ENCODE data around the gene CDC42BPG. TPM values are rescaled to one million over a fixed set of nuclear protein-coding genes. Genes with fewer than 3 reads are reported as not detected.

The CDC42BPG gene
- total and polyA plus RNA-seq, 2 of the 8 experiments (the other 6 are each of a cell fraction or from before 2014, with no cell fraction given): 3.7 to 10.6 TPM

GRCh38 chr11:64817476-64817875, 27.0 kb downstream of the CDC42BPG start:
- H3K23me2 ChIP-seq (ENCODE audit: low read depth, low read length): no peaks in the 10 kb centered on the region
- no peak overlapping the region for H4K5ac ChIP-seq (ENCODE audit: insufficient read length, low read depth, low read length)
- H3K79me2 ChIP-seq (ENCODE audit: control insufficient read depth in 1 of 2, insufficient read depth in 2 of 2, low read length in 2 of 2): no peaks in the 10 kb centered on the region
- no peak overlapping the region for H3K18ac ChIP-seq (ENCODE audit: extremely low read depth, low read length)
- H2BK5ac ChIP-seq (ENCODE audit: low read depth, low read length): no peak overlapping the region
- H3K36me3 ChIP-seq (ENCODE audit: control insufficient read depth in 2 of 4, insufficient read depth in 4 of 4, low read length in 3 of 4): no peaks in the 10 kb centered on the region
- H3K79me1 ChIP-seq (ENCODE audit: low read depth, low read length): no peaks in the 10 kb centered on the region
- no peak overlapping the region for H3K23ac ChIP-seq (ENCODE audit: insufficient read length)
- H4K20me1 ChIP-seq (replicated peaks in 1 of 2; ENCODE audit: control insufficient read depth in 1 of 2, insufficient read depth in 2 of 2, low read length in 2 of 2): no peaks in the 10 kb centered on the region
- no peak overlapping the region for H2BK12ac ChIP-seq (ENCODE audit: low read depth, low read length)
- no peaks in the 10 kb centered on the region for H3K9me3 ChIP-seq (ENCODE audit: insufficient read depth in 2 of 2, low read depth in 1 of 2, low read length in 1 of 2)
- WGBS, 2 experiments (ENCODE audit: extremely low coverage in 1 of 2, insufficient coverage in 1 of 2, insufficient read length in 1 of 2, insufficient replicate concordance in 2 of 2, low coverage in 1 of 2, low lambda C conversion rate in 2 of 2, missing lambda C conversion rate in 1 of 2): 79% methylated on average over 3 of the region's 3 CpGs; no CpG with 5 or more reads in 1 of the 2 experiments
- H2BK20ac ChIP-seq (ENCODE audit: low read length): no peak overlapping the region
- no peak overlapping the region for H3K14ac ChIP-seq (ENCODE audit: insufficient read length)
- no peak overlapping the region for H2BK15ac ChIP-seq (ENCODE audit: low read length)
- ChIA-PET POLR2A (ENCODE audit: partially characterized antibody) (interaction anchor here (0.7 to 1.7 kb wide), 3 partner anchors 10 to 632 kb away, joined by 3 to 5 read pairs (median 3); partner anchors contain the start of genes EHD1 and STIP1), CTCF (ENCODE audit: partially characterized antibody) (interaction anchor here (1.2 to 1.5 kb wide), 3 partner anchors 14 to 294 kb away, joined by 3 read pairs; partner anchors contain the start of gene TM7SF2)
- FAIRE-seq: no peak
- no peak overlapping the region for H3K27ac ChIP-seq (ENCODE audit: low read depth, low read length)
- H3K9ac ChIP-seq (replicated peaks in 1 of 4; ENCODE audit: extremely low read depth in 1 of 4, low read depth in 3 of 4, low read length in 3 of 4): no peak overlapping the region
- H3K4ac ChIP-seq (replicated peaks; ENCODE audit: insufficient read length, low read depth, low read length): no peak overlapping the region
- no peak for DNase-seq (ENCODE audit: low read depth in 1 of 2, low spot score in 2 of 2)
- H3K4me1 ChIP-seq (replicated peaks in 1 of 4; ENCODE audit: control insufficient read depth in 3 of 4, insufficient read depth in 4 of 4, low read length in 3 of 4): no peaks in the 10 kb centered on the region
- no peaks in the 10 kb centered on the region for H3K27me3 ChIP-seq (replicated peaks in 1 of 4; ENCODE audit: control insufficient read depth in 3 of 4, extremely low read depth in 1 of 4, insufficient read depth in 3 of 4, low read length in 3 of 4)
- H4K8ac ChIP-seq (ENCODE audit: extremely low read depth, insufficient read depth, low read length): no peak overlapping the region
- H2AK5ac ChIP-seq (ENCODE audit: low read depth, low read length): no peak overlapping the region
- TF ChIP-seq CHD2 (IDR thresholded peaks at IDR 0.05; ENCODE audit: low read length) (no peak), CBX8 (IDR thresholded peaks at IDR 0.05; ENCODE audit: borderline replicate concordance, low read depth, low read length) (no peak), RXRA (IDR thresholded peaks at IDR 0.05; ENCODE audit: insufficient read depth, low read depth, low read length) (no peak), CBX5 (IDR thresholded peaks at IDR 0.05; ENCODE audit: low read depth, low read length) (no peak), SP4 (IDR thresholded peaks at IDR 0.05; ENCODE audit: low read length) (no peak), BACH1 (IDR thresholded peaks at IDR 0.05; ENCODE audit: low read length) (no peak), FOSL1 (IDR thresholded peaks at IDR 0.05; ENCODE audit: insufficient read depth, low read depth, low read length) (no peak), KDM1A (IDR thresholded peaks at IDR 0.05; ENCODE audit: borderline replicate concordance, low read length) (no peak), BRCA1 (IDR thresholded peaks at IDR 0.05; ENCODE audit: low read depth, low read length) (no peak), E2F6 (IDR thresholded peaks at IDR 0.05) (no peak), JUND (IDR thresholded peaks at IDR 0.05; ENCODE audit: low read length) (no peak), USF2 (IDR thresholded peaks at IDR 0.05; ENCODE audit: low read length) (no peak)
- no peak overlapping the region for H2BK120ac ChIP-seq (replicated peaks; ENCODE audit: low read depth, low read length)
- no peak overlapping the region for H3K4me2 ChIP-seq (ENCODE audit: insufficient read depth in 1 of 2, low read depth in 2 of 2, low read length in 2 of 2)
- no peak overlapping the region for H3K56ac ChIP-seq (replicated peaks; ENCODE audit: insufficient read length, low read depth, low read length)
- H4K91ac ChIP-seq (replicated peaks; ENCODE audit: insufficient read length, low read length): no peak overlapping the region
- no peak overlapping the region for H3K4me3 ChIP-seq (ENCODE audit: extremely low read depth in 1 of 4, insufficient read depth in 2 of 4, low read depth in 3 of 4, low read length in 4 of 4)
- H2AFZ ChIP-seq (ENCODE audit: low read length): no peak overlapping the region
